ENCODE results near the gene SUPT7L. TPM values are rescaled to one million over a fixed set of nuclear protein-coding genes. Genes with fewer than 3 reads are reported as not detected.

SUPT7L gene
- total RNA-seq, 1 experiment from 2014 or later = 42.4 TPM

DNA sequence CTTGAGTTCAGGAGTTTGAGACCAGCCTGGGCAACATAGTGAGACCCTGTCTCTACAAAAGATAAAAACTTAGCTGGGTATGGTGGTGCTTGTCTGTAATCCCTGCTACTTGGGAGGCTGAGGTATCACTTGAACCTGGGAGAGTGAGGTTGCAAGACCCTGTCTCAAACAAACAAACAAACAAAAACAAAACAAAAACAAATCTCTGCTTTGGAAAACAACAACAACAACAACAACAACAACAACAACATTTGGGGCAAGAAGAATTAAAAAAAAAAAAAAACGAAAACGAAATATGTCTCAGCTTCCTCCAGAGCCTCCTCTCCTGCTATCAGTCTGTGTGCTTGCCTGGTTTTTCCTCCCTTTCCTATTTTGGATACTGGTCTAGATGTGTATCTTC is 17.2 kb upstream of the SUPT7L start:
- Histone ChIP-seq H3K27me3 (replicated peaks; ENCODE audit: control insufficient read depth, insufficient read depth, low read length) (no peaks in the 10 kb centered on the region), H3K36me3 (ENCODE audit: control insufficient read depth, insufficient read depth, low read length) (no peaks in the 10 kb centered on the region), H3K9me3 (no peaks in the 10 kb centered on the region), H3K4me3 (ENCODE audit: low read depth, low read length) (no peak overlapping the region), H3K4me1 (peaks cover 28% of the 10 kb centered on the region)
- ChIA-PET CTCF (no interaction called here), POLR2A (interaction anchor here (2.3 kb wide), 1 partner anchor 17 kb away, joined by 8 read pairs; the partner anchor contains the start of genes SLC4A1AP and SUPT7L)
- no peaks in the 10 kb centered on the region for H3K27me3 Mint-ChIP-seq (ENCODE audit: insufficient read depth, unreplicated experiment)
- H3K27ac Mint-ChIP-seq (ENCODE audit: unreplicated experiment) = no peak overlapping the region
- DNase-seq = no peak
- H3K4me1 Mint-ChIP-seq (ENCODE audit: low read depth, unreplicated experiment) = peaks cover 14% of the 10 kb centered on the region
- peaks cover 56% of the 10 kb centered on the region for H3K36me3 Mint-ChIP-seq (ENCODE audit: insufficient read depth, unreplicated experiment)
- BruUV-seq (replicated peaks) = no TSS peak
- no peak for TF ChIP-seq CTCF (IDR thresholded peaks at IDR 0.05; ENCODE audit: insufficient read depth in 1 of 2, low read depth in 1 of 2, low read length in 1 of 2, severe bottlenecking in 1 of 2, unreplicated experiment in 1 of 2)
- H3K9me3 Mint-ChIP-seq (ENCODE audit: unreplicated experiment) = no peaks in the 10 kb centered on the region
- no peak overlapping the region for H3K4me3 Mint-ChIP-seq (ENCODE audit: unreplicated experiment)
- intact Hi-C loops (cut with micrococcal nuclease; ENCODE audit: unreplicated experiment) = no loop called here

- intact Hi-C loops (cut with micrococcal nuclease; ENCODE audit: unreplicated experiment) = no loop called here
- no TSS peak for BruUV-seq (replicated peaks)
- H3K36me3 ChIP-seq (ENCODE audit: control insufficient read depth, insufficient read depth, low read length) = no peaks in the 10 kb centered on the region
Observed at GRCh38 chr2:27672723-27673486, 9.5 kb upstream of the SUPT7L start.

DNA sequence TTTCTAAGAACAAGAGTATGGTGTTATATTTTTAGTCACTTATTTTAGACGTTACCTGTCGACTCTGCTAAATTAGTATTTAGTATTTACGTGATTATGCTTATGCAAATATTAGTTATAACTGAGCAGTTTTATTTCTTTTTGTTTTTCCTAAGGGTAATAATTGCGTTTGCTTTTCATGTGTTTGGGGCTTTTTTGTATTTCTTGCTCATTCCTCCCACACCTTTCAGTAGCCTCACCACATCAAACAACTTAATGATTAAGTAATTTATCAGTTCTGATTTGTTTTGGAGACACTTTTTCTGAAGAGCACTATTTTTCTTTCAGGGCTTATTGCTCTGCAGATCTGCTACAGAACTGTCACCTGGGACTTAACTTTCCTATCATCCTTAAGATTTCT is 7.8 kb upstream of the SUPT7L start:
- DNase-seq = no peak
- Mint-ChIP-seq H3K36me3 (ENCODE audit: insufficient read depth, unreplicated experiment) (peaks cover 81% of the 10 kb centered on the region), H3K27ac (ENCODE audit: unreplicated experiment) (no peak overlapping the region), H3K27me3 (ENCODE audit: insufficient read depth, unreplicated experiment) (no peaks in the 10 kb centered on the region), H3K4me3 (ENCODE audit: unreplicated experiment) (no peak overlapping the region), H3K4me1 (ENCODE audit: low read depth, unreplicated experiment) (no peaks in the 10 kb centered on the region), H3K9me3 (ENCODE audit: unreplicated experiment) (no peaks in the 10 kb centered on the region)
- no peak for TF ChIP-seq CTCF (IDR thresholded peaks at IDR 0.05; ENCODE audit: insufficient read depth in 1 of 2, low read depth in 1 of 2, low read length in 1 of 2, severe bottlenecking in 1 of 2, unreplicated experiment in 1 of 2)
- Histone ChIP-seq H3K4me3 (ENCODE audit: low read depth, low read length) (no peak overlapping the region), H3K27me3 (replicated peaks; ENCODE audit: control insufficient read depth, insufficient read depth, low read length) (no peaks in the 10 kb centered on the region), H3K9me3 (no peaks in the 10 kb centered on the region), H3K4me1 (no peaks in the 10 kb centered on the region), H3K36me3 (ENCODE audit: control insufficient read depth, insufficient read depth, low read length) (no peaks in the 10 kb centered on the region)
- no TSS peak for BruUV-seq (replicated peaks)
- CTCF ChIA-PET = no interaction called here
- POLR2A ChIA-PET = no interaction called here
- intact Hi-C loops (cut with micrococcal nuclease; ENCODE audit: unreplicated experiment) = no loop called here

More at GRCh38 chr2:27672723-27673486, 9.5 kb upstream of the SUPT7L start:
- Histone ChIP-seq H3K27me3 (replicated peaks; ENCODE audit: control insufficient read depth, insufficient read depth, low read length) (no peaks in the 10 kb centered on the region), H3K9me3 (no peaks in the 10 kb centered on the region), H3K4me3 (ENCODE audit: low read depth, low read length) (no peak overlapping the region), H3K4me1 (no peaks in the 10 kb centered on the region)
- ChIA-PET POLR2A (no interaction called here), CTCF (interaction anchor here (0.9 kb wide), 1 partner anchor 9 kb away, joined by 3 read pairs; no protein-coding TSS in a partner anchor)
- DNase-seq = no peak
- Mint-ChIP-seq H3K4me3 (ENCODE audit: unreplicated experiment) (no peak overlapping the region), H3K36me3 (ENCODE audit: insufficient read depth, unreplicated experiment) (peaks cover 72% of the 10 kb centered on the region), H3K9me3 (ENCODE audit: unreplicated experiment) (no peaks in the 10 kb centered on the region), H3K27me3 (ENCODE audit: insufficient read depth, unreplicated experiment) (no peaks in the 10 kb centered on the region), H3K4me1 (ENCODE audit: low read depth, unreplicated experiment) (no peaks in the 10 kb centered on the region), H3K27ac (ENCODE audit: unreplicated experiment) (no peak overlapping the region)
- no peak for TF ChIP-seq CTCF (IDR thresholded peaks at IDR 0.05; ENCODE audit: insufficient read depth in 1 of 2, low read depth in 1 of 2, low read length in 1 of 2, severe bottlenecking in 1 of 2, unreplicated experiment in 1 of 2)

Data from Caco-2 (cell line).